Omental fat pad (tissue), 4 donors: Measurements from ENCODE around the gene RTRAF. TPM values are rescaled to one million over a fixed set of nuclear protein-coding genes. Genes with fewer than 3 reads are reported as not detected.

ENCODE experiments used
- ATAC-seq: fragments of 150-250 bp; one replicate; pipeline ENCODE4 v1.9.1; 2016; ENCODE audit warnings: mild to moderate bottlenecking, moderate library complexity; ENCODE audit not compliant: low FRiP score
- DNase-seq: peaks from one replicate; pipeline ENCODE4 v3.0.0-alpha.2; 2019; ENCODE audit warnings: low spot score
- CTCF ChIP-seq, 3 donors: fragments of 450-650 bp; IDR thresholded peaks; one replicate each; pipeline ENCODE4 v1.5.1; 2016 to 2017; ENCODE audit warnings: antibody characterized with exemption in 3 of 3, mild to moderate bottlenecking in 3 of 3, moderate library complexity in 2 of 3
- total RNA-seq, 4 donors: library from RNA; depleted of rRNA; stranded (reverse); fragments of >200 nt; gene quantifications; one replicate each; pipeline ENCODE4 v1.1.0, GENCODE V29; 2016

Gene RTRAF
- total RNA-seq, 4 donors from 2014 or later, result 63.8 to 84.6 (median 71.6) TPM

GRCh38 chr14:51988221-51988620, 1.1 kb upstream of the RTRAF start:
- ATAC-seq, result no peak
- TF ChIP-seq CTCF (IDR thresholded peaks at IDR 0.05), result no peak
- no peak for DNase-seq

GRCh38 chr14:51990488-51990887, 1.1 kb downstream of the RTRAF start:
- no peak for DNase-seq
- no peak for TF ChIP-seq CTCF (IDR thresholded peaks at IDR 0.05)
- no peak for ATAC-seq

GRCh38 chr14:51993285-51993920, 4.1 kb downstream of the RTRAF start:
- no peak for TF ChIP-seq CTCF (IDR thresholded peaks at IDR 0.05)
- no peak for ATAC-seq
- DNase-seq, result no peak

- ATAC-seq, result no peak
- TF ChIP-seq CTCF (IDR thresholded peaks at IDR 0.05), result no peak
- no peak for DNase-seq
Measured at GRCh38 chr14:51996148-51996746, 6.9 kb downstream of the RTRAF start.

GRCh38 chr14:51998348-51998747, 9.0 kb downstream of the RTRAF start:
- no peak for DNase-seq
- ATAC-seq, result no peak
- TF ChIP-seq CTCF (IDR thresholded peaks at IDR 0.05), result no peak

GRCh38 chr14:51999084-51999483, 9.7 kb downstream of the RTRAF start:
- DNase-seq (no peak), ATAC-seq (no peak)

More at GRCh38 chr14:51999084-51999483, 9.7 kb downstream of the RTRAF start:
- no peak for TF ChIP-seq CTCF (IDR thresholded peaks at IDR 0.05)
